NCI-H1092 (cell line): ENCODE results near the gene CD81.

Experiments
- DNase-seq: peaks from one replicate; lab custom pipeline; 2025; lab: John Stamatoyannopoulos, UW

Gene CD81

DNA sequence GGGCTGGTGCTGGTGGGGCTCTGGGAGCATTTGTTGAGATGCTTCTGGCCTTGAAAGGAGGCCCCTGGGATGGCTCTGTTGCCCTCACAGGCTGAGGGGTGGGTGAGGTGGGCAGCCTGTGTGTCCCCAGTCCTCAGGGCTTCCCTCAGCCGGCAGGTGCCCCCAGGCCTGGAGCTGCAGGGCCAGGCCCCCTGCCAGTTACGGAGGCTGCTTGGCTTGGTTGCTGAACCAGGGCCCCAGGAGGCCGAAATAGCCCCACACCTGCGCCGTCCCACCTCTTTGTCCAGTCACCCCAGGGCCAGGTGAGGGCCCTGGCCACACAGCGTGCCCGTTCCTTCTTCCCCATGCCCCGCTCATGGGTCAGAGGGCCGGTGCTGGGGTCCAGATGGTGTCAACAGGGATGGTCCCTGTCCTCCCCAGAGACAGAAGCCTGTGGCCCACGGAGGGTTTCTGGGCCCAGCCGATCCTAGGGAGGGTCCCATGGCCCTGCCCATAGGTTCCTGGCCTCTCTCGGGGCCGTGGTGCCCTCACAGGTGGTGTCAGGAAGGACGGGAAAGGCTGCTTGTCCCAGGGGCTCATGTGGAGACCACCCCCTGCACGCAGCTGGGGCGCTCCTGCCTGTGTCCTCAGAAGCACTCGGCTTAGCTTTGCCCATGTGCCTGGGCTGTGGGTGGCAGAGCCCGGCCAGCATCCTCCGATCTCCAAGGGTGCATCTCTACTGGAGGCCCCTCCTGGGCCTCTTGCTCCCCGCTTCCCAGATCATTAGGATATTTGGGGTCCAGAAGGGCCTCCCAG, 14.3 kb downstream of the CD81 start:
- DNase-seq = no peak

DNA sequence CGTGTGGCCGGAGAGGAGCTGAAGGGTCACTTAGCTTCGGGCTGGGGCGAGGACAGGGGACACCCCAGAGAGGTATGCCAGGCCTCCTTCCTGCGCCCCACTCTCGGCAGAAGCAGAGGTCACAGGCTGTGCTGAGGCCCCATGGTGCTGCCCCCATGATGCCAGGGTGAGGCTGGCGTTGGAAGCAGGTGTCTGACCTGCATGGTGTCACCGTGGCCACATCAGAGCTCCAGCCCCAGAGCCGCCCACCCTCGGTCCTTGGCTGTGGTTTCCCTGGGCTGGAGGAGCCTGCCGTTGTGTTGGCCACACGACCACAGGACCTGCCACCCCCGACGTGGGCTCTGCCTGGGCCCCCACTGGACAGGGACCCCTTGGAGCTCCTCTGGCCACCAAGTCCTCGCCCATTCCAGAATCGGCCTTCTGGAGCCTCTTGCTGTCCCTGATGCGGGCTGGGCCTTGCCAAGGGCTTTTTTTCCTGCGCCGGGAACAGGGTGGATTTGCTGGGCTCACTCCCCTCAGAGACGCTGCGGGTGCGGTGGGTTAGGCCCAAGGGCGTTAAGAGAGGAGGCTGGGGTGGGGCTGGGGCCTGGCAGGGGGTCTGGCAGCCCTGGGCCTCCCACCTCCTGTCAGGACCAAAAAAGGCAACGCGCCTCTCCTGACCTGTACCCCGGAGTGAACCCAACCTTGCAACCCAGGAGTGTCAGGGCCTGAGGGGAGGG, 15.3 kb downstream of the CD81 start:
- no peak for DNase-seq

DNA sequence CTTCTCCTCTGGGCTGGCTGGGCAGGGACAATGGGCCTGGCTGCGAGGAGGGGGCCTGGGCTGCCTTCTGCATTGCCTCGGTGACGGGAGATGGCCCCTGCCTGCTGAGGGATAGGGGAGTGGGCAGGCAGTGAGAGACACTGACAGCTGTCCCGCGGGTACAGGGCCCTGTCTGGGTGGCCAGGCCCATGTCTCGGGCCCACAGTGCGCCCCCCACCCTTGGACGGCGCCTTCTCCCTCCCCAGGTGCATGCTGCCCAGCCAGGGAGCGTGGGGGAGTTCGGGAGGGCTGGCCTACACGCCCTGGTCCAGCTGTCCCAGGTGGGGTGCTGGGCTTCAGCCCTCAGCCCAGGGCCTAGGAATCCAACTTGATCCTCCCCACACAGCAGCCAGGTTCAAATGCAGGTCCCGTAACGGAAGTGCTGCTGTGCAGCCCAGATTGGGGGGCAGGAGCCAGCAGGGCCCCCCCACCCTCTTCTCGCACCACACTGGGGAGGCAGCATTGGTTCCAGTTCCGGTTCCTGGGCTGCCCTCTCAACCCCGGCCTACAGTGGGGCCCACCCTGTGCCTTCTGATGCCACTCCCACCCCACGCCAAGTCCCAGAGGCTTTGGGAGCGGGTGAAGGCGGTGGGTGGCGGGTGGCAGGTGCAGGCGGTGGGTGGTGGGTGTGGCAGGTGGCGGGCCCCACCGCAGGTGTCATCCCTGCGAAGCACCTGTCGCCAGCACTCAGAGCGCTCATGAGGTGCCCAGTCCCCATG, 16.2 kb downstream of the CD81 start:
- no peak for DNase-seq

DNA sequence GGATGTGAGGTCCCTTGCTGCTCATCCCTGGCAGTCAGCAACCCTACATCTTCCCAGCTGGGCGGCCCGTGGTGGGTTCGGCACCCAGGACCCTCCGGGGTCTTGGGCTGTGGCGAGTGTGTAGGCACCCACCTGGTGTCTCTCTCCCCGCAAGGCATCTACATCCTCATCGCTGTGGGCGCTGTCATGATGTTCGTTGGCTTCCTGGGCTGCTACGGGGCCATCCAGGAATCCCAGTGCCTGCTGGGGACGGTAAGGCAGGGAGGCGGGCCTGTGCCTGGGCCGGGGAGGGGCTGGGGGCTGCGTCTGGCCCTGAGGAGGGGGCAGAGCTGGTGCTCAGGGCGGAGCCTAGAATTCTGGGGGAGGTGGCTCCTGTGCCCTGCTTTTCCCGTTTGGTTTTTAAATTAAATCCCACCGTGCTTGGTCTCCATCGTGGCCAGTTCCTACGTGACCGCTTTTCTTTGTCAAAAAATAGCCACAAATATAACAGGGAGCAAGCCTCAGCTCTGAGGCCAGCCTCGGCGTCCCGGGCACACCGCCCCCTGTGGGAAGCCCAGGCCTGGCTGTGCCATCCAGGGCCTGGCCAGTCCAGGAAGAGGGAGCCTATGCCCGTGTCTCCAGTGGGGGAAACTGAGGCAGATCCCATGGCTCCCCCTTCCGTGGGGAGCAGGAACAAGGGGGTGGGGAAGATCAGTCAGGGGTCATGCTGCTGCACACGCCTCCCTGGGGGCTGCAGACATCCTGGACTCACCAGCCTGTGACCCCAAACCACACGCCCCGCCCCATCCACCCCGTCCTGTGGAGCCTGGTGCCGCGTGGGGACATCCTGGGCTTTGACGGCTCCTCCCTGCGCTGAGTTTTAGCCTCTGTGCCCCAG, 17.1 kb downstream of the CD81 start:
- no peak for DNase-seq

DNA sequence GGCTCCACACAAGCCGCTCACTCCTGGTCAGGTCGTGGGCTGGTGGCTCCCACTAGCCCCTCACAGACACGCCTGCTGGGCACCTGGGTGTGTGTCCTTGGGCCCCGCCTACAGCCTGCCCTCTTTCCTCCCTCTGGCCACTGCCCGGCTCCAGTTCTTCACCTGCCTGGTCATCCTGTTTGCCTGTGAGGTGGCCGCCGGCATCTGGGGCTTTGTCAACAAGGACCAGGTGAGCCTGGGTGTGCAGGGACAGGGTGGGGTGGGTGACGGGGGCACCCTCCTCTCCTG, 17.7 kb downstream of the CD81 start:
- DNase-seq = no peak

DNA sequence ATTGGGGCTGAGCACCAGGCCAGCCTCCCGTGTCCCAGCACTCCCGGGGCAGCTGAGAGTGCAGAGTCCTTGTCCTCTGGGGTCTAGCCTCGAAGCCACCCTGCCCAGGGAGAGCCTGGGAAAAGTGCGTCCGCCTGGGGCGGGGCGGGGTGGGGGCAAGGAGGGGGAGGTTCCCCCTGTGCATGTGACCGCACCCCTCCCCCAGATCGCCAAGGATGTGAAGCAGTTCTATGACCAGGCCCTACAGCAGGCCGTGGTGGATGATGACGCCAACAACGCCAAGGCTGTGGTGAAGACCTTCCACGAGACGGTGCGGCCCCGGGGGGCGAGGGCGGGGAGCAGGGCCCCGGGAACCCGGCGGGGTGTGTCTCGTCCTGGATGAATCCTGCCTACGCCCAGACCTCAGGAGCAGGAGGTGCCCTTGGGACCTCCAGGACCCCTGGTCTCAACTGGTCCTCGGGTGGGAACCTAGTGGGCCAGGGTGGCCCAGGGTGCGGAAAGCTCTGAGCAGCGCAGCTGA, 18.2 kb downstream of the CD81 start:
- DNase-seq = no peak

DNA sequence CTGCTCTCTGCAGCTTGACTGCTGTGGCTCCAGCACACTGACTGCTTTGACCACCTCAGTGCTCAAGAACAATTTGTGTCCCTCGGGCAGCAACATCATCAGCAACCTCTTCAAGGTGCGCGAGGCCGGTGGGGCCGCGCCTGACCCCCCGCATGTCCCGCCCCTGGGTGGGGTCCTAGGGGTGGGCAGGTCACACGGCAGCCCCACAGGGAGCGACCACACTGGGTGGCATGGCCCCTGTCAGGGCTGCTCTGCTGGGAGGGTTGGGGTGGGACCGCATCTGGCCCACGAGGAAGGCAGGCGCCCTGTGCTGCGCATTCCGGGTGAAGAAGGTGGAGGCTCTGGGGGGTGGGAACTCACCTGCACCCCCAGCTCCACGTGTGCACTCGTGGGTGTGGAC, 18.7 kb downstream of the CD81 start:
- no peak for DNase-seq

DNA sequence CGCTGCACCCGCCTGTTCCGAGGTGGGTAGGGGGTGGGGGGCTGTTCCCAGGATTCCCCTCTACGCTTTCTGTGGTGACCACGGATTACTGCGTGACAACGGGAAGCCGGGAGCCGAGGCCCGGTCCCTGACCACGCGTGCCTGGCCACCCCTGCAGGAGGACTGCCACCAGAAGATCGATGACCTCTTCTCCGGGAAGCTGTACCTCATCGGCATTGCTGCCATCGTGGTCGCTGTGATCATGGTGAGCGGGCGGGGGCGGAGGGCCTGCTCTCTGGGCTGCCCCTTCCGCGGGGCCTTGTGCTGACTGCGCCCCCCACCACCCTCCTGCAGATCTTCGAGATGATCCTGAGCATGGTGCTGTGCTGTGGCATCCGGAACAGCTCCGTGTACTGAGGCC, 19.4 kb downstream of the CD81 start:
- DNase-seq = no peak

DNA sequence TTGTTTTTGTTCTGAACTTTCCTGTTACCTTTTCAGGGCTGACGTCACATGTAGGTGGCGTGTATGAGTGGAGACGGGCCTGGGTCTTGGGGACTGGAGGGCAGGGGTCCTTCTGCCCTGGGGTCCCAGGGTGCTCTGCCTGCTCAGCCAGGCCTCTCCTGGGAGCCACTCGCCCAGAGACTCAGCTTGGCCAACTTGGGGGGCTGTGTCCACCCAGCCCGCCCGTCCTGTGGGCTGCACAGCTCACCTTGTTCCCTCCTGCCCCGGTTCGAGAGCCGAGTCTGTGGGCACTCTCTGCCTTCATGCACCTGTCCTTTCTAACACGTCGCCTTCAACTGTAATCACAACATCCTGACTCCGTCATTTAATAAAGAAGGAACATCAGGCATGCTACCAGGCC, 19.9 kb downstream of the CD81 start:
- DNase-seq = no peak

DNA sequence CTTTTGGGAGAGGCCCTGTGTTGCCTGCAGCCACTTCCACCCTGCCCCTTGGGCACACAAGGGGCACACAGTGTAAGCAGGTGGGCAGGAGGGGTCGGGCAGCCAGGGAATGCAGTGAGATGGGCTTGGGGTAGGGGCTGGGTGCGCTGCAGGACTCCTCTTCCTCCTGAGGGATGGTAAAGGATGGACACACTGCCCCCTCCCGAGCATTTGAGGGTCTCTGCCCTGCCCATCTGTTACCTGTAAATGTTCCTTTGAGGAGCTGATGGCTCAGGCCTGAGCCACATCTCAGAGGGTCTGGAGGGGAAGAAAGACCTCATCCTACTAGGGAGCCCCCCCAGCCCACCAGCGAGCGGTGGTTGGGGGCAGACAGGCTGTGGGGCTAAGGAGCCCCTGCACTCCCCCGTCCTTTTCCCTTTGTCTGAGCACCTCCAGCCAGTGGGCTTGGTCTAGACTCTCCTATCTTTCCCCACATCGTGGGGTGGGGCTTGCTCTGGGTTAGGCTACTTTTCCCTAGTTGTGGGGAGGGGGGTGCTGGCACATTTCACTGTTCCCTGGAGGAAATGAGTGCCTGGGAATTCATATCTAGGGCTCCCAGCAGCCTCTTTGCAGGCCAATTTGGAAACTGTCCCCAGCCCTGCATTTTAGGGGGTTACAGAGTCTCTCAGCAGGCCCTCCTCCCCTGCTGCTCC, 21.7 kb downstream of the CD81 start:
- DNase-seq = no peak

DNA sequence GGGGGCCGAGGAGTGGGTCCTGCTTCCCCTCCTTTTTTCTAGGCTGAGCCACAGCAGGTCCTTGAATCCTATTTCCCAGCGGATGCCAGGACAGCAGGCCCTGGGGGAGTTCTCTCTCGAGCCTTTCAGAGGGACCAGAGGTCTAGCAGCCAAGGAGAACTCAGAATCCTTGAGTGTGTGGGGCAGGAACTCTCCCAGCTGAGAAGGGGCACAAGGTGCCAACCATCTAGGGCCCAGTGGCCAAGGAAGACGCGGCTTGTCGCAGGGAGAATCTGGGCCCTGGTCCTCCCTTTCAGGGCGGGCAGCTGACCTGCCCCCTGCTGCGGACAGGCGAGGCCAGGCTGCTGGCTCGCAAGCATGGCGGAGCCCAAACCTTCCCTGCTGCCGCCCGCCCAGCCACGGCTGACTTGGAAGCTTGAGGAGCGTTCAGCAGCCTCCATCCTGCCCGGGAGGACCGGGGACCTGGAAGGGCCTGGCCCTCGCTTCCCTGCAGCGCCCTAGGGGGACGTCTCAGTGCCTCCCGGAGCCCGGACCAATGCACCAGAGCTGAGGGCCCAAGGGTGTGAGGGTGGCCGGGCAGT, 22.5 kb downstream of the CD81 start:
- DNase-seq = no peak

DNA sequence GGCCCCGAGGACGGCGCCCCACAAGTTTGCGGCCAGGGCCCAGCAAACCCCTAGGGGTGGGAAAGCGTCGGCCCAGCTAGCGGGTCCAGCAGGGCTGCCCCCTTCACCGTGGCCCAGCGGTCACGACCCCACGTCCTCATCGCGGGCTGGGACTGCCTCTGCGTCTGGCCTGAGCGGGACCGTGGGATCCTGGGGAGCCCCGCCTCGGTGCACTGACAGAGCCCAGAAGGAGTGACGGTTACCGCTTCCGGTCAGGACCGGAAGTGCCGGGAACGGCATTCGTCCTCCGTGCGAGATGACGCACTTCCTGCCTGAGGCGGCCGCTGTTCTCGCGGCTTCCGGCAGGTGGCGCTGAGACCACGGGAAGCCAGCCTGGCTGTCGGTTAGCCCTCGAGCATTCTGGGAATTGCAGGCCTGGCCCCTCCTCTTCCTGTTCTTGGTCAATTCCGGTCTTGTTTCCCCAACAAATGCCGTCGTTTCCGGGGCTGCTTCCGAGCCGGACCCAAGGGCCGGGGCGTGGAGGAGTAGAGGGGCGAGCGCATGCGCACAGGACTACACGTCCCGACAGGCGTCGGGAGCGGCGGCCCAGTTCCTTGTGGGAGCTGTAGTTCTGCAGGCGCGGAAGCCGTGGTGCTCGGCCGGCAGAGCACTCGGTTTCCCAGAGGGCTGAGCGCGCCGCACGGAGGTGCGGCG, 23.1 kb downstream of the CD81 start, which contains the start of gene TSSC4:
Gene TSSC4, plus strand, starts transcription at position 682 of the 693 bp plus-strand sequence. CDS start 1,884 bp downstream, outside the sequence.
- peak; percentile 100 for DNase-seq

DNA sequence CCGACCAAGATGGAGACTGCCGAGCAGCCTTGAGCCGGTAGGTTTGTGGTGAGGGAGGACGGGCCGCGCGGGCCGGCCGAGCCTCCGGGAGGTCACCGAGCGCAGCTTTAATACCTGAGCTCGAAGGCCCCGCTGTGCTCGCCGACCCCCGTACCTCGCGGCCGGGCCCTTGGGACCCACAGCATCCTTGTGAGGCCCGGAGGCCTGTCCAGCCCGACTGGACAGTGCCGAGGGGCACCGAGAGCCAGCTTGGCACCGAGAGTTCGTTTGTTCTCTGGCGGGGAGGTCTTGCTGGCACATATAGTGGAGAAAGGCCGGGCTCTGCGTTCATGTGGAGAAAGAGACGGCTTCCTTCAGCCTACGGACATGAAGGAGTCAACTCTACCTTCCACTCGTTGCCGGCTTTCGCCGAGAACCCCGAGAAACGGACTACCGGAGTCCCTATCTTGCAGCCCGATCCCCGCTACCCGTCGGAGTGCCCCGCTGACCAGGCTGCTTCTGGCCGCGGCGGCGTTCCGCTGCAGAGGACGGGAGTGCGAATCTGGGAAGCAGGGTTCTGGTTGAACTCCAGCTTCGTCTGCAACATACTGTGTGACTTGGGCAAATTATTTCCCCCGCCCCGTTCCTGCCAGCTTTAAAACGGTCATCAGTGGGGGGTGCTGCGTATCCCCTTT, 23.8 kb downstream of the CD81 start:
- no peak for DNase-seq

DNA sequence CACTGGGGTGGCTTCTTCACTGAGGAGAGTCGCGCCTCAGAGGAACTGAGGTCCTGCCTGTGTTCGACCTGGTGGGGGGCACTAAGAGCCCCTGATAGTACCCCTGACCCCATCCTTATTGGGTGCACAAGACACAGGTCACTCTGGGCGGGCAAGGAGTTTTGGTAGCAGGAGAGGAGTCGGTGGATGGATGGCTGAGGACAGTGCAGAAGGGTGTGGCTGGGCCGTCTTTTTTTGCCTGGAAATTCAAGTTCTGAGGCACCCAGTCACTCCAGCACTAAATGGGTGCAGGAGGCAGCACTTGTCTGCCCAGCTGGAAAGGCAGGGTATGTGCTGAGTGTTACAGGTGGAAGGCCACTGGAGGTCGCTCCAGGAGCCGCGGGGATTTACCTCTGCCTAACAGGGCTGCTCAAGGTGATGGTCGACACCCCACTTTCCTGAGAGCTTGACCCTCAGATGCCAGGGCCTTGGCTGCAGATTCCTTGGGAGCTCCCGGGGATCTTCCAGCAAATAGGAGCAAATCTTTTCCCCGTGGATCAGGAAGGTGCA, 24.4 kb downstream of the CD81 start:
- DNase-seq = no peak

DNA sequence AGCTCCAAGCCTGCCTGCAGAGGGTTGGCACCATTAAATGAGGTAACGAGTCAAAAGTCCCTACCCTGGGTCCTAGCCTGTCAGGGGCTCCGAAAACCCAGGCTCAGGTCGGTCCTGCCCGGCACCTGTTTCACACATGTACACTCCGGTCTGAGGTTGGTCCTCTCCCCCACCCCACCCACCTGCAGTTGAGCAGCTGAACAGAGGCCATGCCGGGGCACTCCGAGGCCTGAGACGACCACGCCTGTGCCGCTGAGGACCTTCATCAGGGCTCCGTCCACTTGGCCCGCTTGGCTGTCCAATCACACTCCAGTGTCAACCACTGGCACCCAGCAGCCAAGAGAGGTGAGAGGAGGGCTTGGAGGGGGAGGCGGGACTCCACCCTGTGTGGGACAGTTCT, 25.0 kb downstream of the CD81 start:
- DNase-seq = no peak

DNA sequence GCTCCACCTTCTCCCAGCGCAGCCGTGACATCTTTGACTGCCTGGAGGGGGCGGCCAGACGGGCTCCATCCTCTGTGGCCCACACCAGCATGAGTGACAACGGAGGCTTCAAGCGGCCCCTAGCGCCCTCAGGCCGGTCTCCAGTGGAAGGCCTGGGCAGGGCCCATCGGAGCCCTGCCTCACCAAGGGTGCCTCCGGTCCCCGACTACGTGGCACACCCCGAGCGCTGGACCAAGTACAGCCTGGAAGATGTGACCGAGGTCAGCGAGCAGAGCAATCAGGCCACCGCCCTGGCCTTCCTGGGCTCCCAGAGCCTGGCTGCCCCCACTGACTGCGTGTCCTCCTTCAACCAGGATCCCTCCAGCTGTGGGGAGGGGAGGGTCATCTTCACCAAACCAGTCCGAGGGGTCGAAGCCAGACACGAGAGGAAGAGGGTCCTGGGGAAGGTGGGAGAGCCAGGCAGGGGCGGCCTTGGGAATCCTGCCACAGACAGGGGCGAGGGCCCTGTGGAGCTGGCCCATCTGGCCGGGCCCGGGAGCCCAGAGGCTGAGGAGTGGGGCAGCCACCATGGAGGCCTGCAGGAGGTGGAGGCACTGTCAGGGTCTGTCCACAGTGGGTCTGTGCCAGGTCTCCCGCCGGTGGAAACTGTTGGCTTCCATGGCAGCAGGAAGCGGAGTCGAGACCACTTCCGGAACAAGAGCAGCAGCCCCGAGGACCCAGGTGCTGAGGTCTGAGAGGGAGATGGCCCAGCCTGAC, 26.0 kb downstream of the CD81 start:
- DNase-seq = no peak

DNA sequence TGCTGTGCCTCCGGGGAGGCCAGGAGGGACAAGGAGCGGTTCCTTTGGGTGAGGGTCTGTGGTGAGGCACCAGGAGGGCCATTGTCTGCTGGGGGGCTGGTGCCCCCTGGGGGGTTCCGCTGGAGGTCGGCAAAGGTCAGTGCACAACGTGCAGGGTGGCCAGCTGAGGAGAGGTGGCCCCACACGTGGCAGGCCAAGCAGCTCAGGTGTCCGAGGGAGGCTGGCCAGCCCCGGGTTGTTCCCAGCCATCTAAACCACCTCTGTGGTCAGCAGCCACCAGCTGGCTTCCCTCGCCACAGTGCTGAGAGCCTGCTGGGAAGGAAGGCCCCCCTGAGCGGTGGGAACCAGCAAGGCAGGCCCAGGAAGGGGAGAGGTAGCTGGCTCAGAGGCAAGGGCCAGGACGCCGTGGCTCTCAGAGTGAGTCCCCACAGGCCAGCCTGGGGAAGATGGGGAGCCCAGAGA, 27.7 kb downstream of the CD81 start:
- DNase-seq = no peak

DNA sequence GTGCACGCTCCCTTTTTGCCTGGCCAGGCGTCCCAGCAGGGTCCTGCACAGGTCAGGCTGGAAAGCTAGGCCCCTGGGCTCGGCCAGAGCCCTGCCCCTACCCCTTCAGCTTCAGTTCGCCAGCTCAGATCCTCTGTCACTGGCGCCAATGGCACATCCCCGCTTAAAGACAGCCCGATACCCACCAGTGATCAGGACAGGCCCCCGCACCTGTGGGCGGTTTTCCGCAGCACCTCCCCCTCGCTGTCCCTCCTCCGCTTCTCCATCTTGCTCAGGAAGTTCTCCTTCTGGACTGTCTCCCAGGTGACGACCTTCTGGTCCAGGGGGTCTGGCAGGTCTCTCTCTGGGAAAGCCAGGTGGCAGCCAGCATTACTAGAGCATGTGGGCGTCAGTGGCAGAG, 29.3 kb downstream of the CD81 start:
- DNase-seq = no peak
